B cell (primary cell): ENCODE measurements around the gene PRKN. TPM values are rescaled to one million over a fixed set of nuclear protein-coding genes. Genes with fewer than 3 reads are reported as not detected.

Experiments used
- ATAC-seq: fragments of 200-7000 bp; cut with Tn5 transposase; one replicate; pipeline ENCODE4 v1.10.0; 2021; ENCODE audit warnings: low read depth, mild to moderate bottlenecking, moderate number of reproducible peaks, moderate library complexity
- CTCF ChIA-PET: fragments of 350-600 bp; sonication (Branson Sonifier 250); formaldehyde crosslinking; loops from one replicate; lab custom pipeline; 2021; ENCODE audit warnings: antibody characterized with exemption, inconsistent platforms; lab: Charles Lee
- POLR2A ChIA-PET: fragments of 350-600 bp; sonication (Branson Sonifier 250); formaldehyde crosslinking; loops from one replicate; lab custom pipeline; 2021; ENCODE audit warnings: antibody characterized with exemption; lab: Charles Lee
- DNase-seq: peaks from one replicate; pipeline ENCODE4 v3.0.0; 2013
- H2AFZ ChIP-seq: 2 replicates; pipeline ENCODE4 v1.6.1; 2012; ENCODE audit warnings: mild to moderate bottlenecking, low read depth, low read length; ENCODE audit not compliant: insufficient read depth, poor library complexity, severe bottlenecking
- H3K27ac ChIP-seq, 2 donors: 1 replicate in 1 of 2; 2 replicates in 1 of 2; pipeline ENCODE4 v1.5.1; 2012 to 2013; ENCODE audit warnings: low read length in 2 of 2, mild to moderate bottlenecking in 2 of 2, moderate library complexity in 1 of 2
- H3K27me3 ChIP-seq, 4 experiments: fragments of 200-600 bp in 1 of 4; sonication (generic) in 1 of 4; replicated peaks in 1 of 4; 1 replicate in 2 of 4; 2 replicates in 2 of 4; pipeline versions ENCODE4 v1.6.1 to v1.7.0; 2013 to 2016; ENCODE audit warnings: low read length in 3 of 4, mild to moderate bottlenecking in 2 of 4, mixed read lengths in 1 of 4, moderate library complexity in 1 of 4; ENCODE audit not compliant: insufficient read depth in 4 of 4, control insufficient read depth in 3 of 4; ENCODE audit errors: control extremely low read depth in 1 of 4
- H3K36me3 ChIP-seq, 2 experiments: replicated peaks in 1 of 2; 1 replicate in 1 of 2; 2 replicates in 1 of 2; pipeline versions ENCODE4 v1.6.1 to v1.7.1; 2013; ENCODE audit warnings: low read length in 1 of 2; ENCODE audit not compliant: insufficient read depth in 2 of 2, control insufficient read depth in 1 of 2; ENCODE audit errors: control extremely low read depth in 1 of 2, extremely low read depth in 1 of 2
- H3K4me1 ChIP-seq, 2 donors: fragments of 200-600 bp in 1 of 2; sonication (generic) in 1 of 2; 1 replicate in 1 of 2; 2 replicates in 1 of 2; pipeline versions ENCODE4 v1.5.1 to v1.6.1; 2013 to 2017; ENCODE audit warnings: low read length in 2 of 2; ENCODE audit not compliant: control insufficient read depth in 2 of 2, insufficient read depth in 2 of 2
- H3K4me2 ChIP-seq: replicated peaks from 2 replicates; pipeline ENCODE3; 2012; ENCODE audit warnings: mild to moderate bottlenecking, low read depth, low read length; ENCODE audit not compliant: poor library complexity, severe bottlenecking
- H3K4me3 ChIP-seq, 5 experiments: fragments of 200-600 bp in 1 of 5; sonication (generic) in 1 of 5; 1 replicate in 3 of 5; 2 replicates in 2 of 5; pipeline versions ENCODE4 v1.5.1 to v1.7.0; 2011 to 2016; ENCODE audit warnings: low read length in 4 of 5, mild to moderate bottlenecking in 4 of 5, low read depth in 2 of 5, control low read depth in 1 of 5, moderate library complexity in 1 of 5; ENCODE audit not compliant: insufficient read depth in 1 of 5; ENCODE audit errors: control extremely low read depth in 1 of 5, extremely low read depth in 1 of 5
- H3K79me2 ChIP-seq: fragments of 200-600 bp; sonication (generic); one replicate; pipeline ENCODE4 v1.6.0; 2016; ENCODE audit warnings: low read length; ENCODE audit not compliant: control insufficient read depth, insufficient read depth
- H3K9ac ChIP-seq: fragments of 200-600 bp; sonication (generic); 2 replicates; pipeline ENCODE4 v1.6.1; 2017; ENCODE audit warnings: mild to moderate bottlenecking, low read length, moderate library complexity
- H3K9me3 ChIP-seq, 3 donors: one replicate each; pipeline versions ENCODE4 v1.6.1 to v1.7.1; 2013; ENCODE audit warnings: low read length in 2 of 3; ENCODE audit not compliant: control insufficient read depth in 2 of 3, insufficient read depth in 1 of 3; ENCODE audit errors: control extremely low read depth in 1 of 3
- H4K20me1 ChIP-seq: 2 replicates; pipeline ENCODE4 v1.6.0; 2012; ENCODE audit warnings: mild to moderate bottlenecking, low read length; ENCODE audit not compliant: insufficient read depth, control insufficient read depth, poor library complexity, severe bottlenecking
- H3K27ac Mint-ChIP-seq: one replicate; pipeline ENCODE4 v1.8.0; 2021; ENCODE audit warnings: mixed read lengths
- H3K27me3 Mint-ChIP-seq: one replicate; pipeline ENCODE4 v1.8.0; 2021; ENCODE audit warnings: mixed read lengths
- H3K4me1 Mint-ChIP-seq: one replicate; pipeline ENCODE4 v1.8.0; 2021; ENCODE audit warnings: mixed read lengths
- H3K4me3 Mint-ChIP-seq: one replicate; pipeline ENCODE4 v1.8.0; 2021; ENCODE audit warnings: mixed read lengths
- H3K9me3 Mint-ChIP-seq: one replicate; pipeline ENCODE4 v1.8.0; 2022; ENCODE audit warnings: mixed read lengths; ENCODE audit not compliant: insufficient read depth
- EZH2 ChIP-seq: IDR thresholded peaks from 2 replicates; pipeline ENCODE4 v1.6.1; 2012; ENCODE audit warnings: borderline replicate concordance, low read depth, mild to moderate bottlenecking, moderate library complexity, low read length; ENCODE audit not compliant: insufficient read depth, poor library complexity, severe bottlenecking
- WGBS: methylation state at CpG from one replicate; pipeline ENCODE4 v1.1.5; 2013; ENCODE audit warnings: missing lambda C conversion rate; ENCODE audit not compliant: insufficient coverage; 5-methylcytosine and 5-hydroxymethylcytosine counted together
- intact Hi-C: fragments of 100-400 bp; cut with micrococcal nuclease; formaldehyde crosslinking; loops from one replicate; pipeline ENCODE4 v1.10.0; 2022
- polyA plus RNA-seq: library from polyadenylated mRNA; depleted of rRNA; stranded (reverse); fragments of >200 nt; gene quantifications from 2 replicates; pipeline ENCODE4 v1.2.3, GENCODE V29; 2012
- total RNA-seq, 2 donors: library from RNA; stranded (reverse); fragments of 120-200 nt in 1 of 2; gene quantifications; 1 replicate in 1 of 2; 2 replicates in 1 of 2; pipeline versions ENCODE4 v1.2.3 to v1.2.4, GENCODE V29; 2013 to 2022
- TF ChIP-seq, protein P1 (sequence below): fragments of 200-600 bp; IDR thresholded peaks from one replicate; pipeline ENCODE4 v1.8.0; 2022; ENCODE audit warnings: antibody characterized with exemption, mild to moderate bottlenecking

PRKN gene
- total and polyA plus RNA-seq, 2 donors (not counting 1 experiment from before 2014, with no cell fraction given) = 1.6 to 6.2 TPM

DNA sequence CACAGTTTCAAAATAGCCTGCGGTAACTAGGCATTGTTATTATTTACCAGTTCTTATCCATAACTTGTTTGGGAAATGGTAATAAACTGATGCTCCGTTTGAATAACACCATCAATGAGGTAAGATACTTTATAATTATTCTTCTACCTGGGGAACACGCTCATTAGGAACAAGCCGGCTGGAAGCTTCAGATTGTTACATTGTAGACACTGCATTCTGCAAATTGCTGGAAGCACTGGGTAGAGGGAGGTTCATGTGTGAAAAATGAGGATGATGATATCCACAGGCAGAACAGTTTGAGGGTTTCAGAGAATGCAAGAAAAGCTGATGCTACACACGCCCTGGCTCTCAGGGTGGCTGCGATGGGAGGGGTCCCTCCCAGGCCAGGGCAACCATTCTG, 893.1 kb downstream of the PRKN start:
- no peaks in the 10 kb centered on the region for H3K4me1 Mint-ChIP-seq
- no peaks in the 10 kb centered on the region for H3K9me3 Mint-ChIP-seq
- no peak overlapping the region for H3K27ac ChIP-seq
- H3K27me3 ChIP-seq = no peaks in the 10 kb centered on the region
- intact Hi-C loops = no loop called here
- no peak overlapping the region for H3K4me3 ChIP-seq
- ATAC-seq (no peak), DNase-seq (no peak)
- WGBS = 94% methylated on average over 4 of the region's 6 CpGs
- POLR2A ChIA-PET = no interaction called here
- no peaks in the 10 kb centered on the region for H3K79me2 ChIP-seq
- CTCF ChIA-PET = no interaction called here
- no peak overlapping the region for H3K9ac ChIP-seq
- no peak overlapping the region for H3K4me2 ChIP-seq
- H3K4me3 Mint-ChIP-seq = no peak overlapping the region
- no peaks in the 10 kb centered on the region for H3K4me1 ChIP-seq
- H3K9me3 ChIP-seq = peaks cover 0 to 3% (median 0%) of the 10 kb centered on the region in 3 donors
- no peak overlapping the region for H3K27ac Mint-ChIP-seq
- peaks cover 5% of the 10 kb centered on the region for H3K27me3 Mint-ChIP-seq
- TF ChIP-seq, protein P1, sequence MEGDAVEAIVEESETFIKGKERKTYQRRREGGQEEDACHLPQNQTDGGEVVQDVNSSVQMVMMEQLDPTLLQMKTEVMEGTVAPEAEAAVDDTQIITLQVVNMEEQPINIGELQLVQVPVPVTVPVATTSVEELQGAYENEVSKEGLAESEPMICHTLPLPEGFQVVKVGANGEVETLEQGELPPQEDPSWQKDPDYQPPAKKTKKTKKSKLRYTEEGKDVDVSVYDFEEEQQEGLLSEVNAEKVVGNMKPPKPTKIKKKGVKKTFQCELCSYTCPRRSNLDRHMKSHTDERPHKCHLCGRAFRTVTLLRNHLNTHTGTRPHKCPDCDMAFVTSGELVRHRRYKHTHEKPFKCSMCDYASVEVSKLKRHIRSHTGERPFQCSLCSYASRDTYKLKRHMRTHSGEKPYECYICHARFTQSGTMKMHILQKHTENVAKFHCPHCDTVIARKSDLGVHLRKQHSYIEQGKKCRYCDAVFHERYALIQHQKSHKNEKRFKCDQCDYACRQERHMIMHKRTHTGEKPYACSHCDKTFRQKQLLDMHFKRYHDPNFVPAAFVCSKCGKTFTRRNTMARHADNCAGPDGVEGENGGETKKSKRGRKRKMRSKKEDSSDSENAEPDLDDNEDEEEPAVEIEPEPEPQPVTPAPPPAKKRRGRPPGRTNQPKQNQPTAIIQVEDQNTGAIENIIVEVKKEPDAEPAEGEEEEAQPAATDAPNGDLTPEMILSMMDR = no peak
- TF ChIP-seq EZH2 = no peak
- no peaks in the 10 kb centered on the region for H3K36me3 ChIP-seq
- no peak overlapping the region for H2AFZ ChIP-seq
- no peaks in the 10 kb centered on the region for H4K20me1 ChIP-seq

DNA sequence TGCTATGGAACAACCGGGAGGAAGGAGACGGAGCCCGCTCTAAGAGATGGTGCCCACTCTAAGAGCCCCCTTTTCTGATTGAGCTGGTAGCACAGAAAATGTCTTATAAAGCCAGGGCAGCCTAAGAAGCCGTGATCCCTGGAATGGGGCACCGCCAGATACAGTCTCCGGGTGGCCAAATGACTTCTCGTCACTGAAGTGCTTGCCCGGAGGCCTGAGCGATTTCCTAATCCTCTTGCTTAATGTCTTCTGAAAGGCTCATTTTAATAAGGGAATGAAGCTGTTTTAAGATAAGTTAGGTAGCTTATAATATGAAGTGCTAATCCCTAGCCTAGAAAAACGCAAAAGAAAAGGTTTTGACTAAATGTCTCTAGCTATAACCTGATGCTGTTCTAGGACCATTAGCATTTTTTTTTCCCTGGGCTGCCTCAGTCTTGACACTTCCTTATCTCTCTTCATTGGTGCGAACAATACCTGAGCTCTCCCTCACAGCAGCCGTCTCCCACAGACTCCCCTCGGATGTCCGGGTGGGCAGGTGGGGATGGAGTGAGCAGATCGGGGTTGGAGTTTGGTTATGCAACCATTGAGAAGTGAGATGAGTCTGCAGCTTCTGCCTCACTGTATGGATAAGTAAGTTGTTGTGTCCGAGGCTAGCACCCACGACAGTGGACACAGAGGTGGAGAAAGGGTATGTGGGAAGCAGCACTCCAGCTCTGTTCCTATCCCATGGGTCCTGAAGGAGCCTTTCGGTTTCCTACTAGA, 894.3 kb downstream of the PRKN start:
- H3K27ac ChIP-seq = no peak overlapping the region
- H3K4me3 Mint-ChIP-seq = no peak overlapping the region
- H3K4me2 ChIP-seq = no peak overlapping the region
- no peaks in the 10 kb centered on the region for H3K4me1 Mint-ChIP-seq
- CTCF ChIA-PET = no interaction called here
- peaks cover 0 to 3% (median 0%) of the 10 kb centered on the region in 3 donors for H3K9me3 ChIP-seq
- no peaks in the 10 kb centered on the region for H3K4me1 ChIP-seq
- POLR2A ChIA-PET = no interaction called here
- no peaks in the 10 kb centered on the region for H4K20me1 ChIP-seq
- no peaks in the 10 kb centered on the region for H3K27me3 ChIP-seq
- no peak overlapping the region for H3K27ac Mint-ChIP-seq
- H3K27me3 Mint-ChIP-seq = peaks cover 5% of the 10 kb centered on the region
- no peak for ATAC-seq
- intact Hi-C loops = no loop called here
- H3K9ac ChIP-seq = no peak overlapping the region
- WGBS = 79% methylated on average over 9 of the region's 18 CpGs
- H3K9me3 Mint-ChIP-seq = no peaks in the 10 kb centered on the region
- H3K36me3 ChIP-seq = no peaks in the 10 kb centered on the region
- TF ChIP-seq, protein P1 = no peak
- TF ChIP-seq EZH2 = no peak
- no peak overlapping the region for H3K4me3 ChIP-seq
- H3K79me2 ChIP-seq = no peaks in the 10 kb centered on the region
- H2AFZ ChIP-seq = no peak overlapping the region
- DNase-seq = no peak
